SK-MEL-5 (cell line): ENCODE measurements around the gene EIF3A. TPM values are rescaled to one million over a fixed set of nuclear protein-coding genes. Genes with fewer than 3 reads are reported as not detected.
"Not testable (repeated sequence)": the region's sequence is repeated elsewhere in the genome, so short reads cannot be mapped to it uniquely, and the experiment has no call there.

Source experiments
- DNase-seq: peaks from one replicate; pipeline ENCODE4 v3.0.0-alpha.2; 2016; ENCODE audit warnings: low read depth, low spot score
- in situ Hi-C: cut with HindIII; loops from 2 replicates; pipeline ENCODE4 v1.10.0; 2016; ENCODE audit warnings: low sequenced_read_pairs, high pct_unique_total_duplicates, low pct_unique_long_range_greater_than_20kb
- polyA plus RNA-seq, 2 experiments: library from polyadenylated mRNA; depleted of rRNA; stranded (reverse); fragments of >200 nt; gene quantifications; 2 replicates each; pipeline ENCODE4 v1.2.3, GENCODE V29; 2015
- total RNA-seq: library from RNA; depleted of rRNA; stranded (reverse); fragments of >200 nt; shearing (Covaris generic); gene quantifications from 2 replicates; pipeline ENCODE4 v1.2.3, GENCODE V29; 2014; rRNA removed

The EIF3A gene, protein sequence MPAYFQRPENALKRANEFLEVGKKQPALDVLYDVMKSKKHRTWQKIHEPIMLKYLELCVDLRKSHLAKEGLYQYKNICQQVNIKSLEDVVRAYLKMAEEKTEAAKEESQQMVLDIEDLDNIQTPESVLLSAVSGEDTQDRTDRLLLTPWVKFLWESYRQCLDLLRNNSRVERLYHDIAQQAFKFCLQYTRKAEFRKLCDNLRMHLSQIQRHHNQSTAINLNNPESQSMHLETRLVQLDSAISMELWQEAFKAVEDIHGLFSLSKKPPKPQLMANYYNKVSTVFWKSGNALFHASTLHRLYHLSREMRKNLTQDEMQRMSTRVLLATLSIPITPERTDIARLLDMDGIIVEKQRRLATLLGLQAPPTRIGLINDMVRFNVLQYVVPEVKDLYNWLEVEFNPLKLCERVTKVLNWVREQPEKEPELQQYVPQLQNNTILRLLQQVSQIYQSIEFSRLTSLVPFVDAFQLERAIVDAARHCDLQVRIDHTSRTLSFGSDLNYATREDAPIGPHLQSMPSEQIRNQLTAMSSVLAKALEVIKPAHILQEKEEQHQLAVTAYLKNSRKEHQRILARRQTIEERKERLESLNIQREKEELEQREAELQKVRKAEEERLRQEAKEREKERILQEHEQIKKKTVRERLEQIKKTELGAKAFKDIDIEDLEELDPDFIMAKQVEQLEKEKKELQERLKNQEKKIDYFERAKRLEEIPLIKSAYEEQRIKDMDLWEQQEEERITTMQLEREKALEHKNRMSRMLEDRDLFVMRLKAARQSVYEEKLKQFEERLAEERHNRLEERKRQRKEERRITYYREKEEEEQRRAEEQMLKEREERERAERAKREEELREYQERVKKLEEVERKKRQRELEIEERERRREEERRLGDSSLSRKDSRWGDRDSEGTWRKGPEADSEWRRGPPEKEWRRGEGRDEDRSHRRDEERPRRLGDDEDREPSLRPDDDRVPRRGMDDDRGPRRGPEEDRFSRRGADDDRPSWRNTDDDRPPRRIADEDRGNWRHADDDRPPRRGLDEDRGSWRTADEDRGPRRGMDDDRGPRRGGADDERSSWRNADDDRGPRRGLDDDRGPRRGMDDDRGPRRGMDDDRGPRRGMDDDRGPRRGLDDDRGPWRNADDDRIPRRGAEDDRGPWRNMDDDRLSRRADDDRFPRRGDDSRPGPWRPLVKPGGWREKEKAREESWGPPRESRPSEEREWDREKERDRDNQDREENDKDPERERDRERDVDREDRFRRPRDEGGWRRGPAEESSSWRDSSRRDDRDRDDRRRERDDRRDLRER (N-terminal part only)
- total RNA-seq, result 112 and 130 TPM in 2 replicates
- 43.7 and 68.7 TPM in 2 replicates for polyA plus RNA-seq (2015; cell fraction: cytosol; rRNA removed)
- 42.5 and 51.6 TPM in 2 replicates for polyA plus RNA-seq (2015; cell fraction: nucleus; rRNA removed)

- in situ Hi-C loops, result no loop called here
- DNase-seq, result peak; percentile 82
Observed at GRCh38 chr10:119080521-119081259, at the start of gene EIF3A. Gene EIF3A (minus strand): TSS chr10:119080817. CDS start chr10:119080676, 141 bp downstream.

DNA sequence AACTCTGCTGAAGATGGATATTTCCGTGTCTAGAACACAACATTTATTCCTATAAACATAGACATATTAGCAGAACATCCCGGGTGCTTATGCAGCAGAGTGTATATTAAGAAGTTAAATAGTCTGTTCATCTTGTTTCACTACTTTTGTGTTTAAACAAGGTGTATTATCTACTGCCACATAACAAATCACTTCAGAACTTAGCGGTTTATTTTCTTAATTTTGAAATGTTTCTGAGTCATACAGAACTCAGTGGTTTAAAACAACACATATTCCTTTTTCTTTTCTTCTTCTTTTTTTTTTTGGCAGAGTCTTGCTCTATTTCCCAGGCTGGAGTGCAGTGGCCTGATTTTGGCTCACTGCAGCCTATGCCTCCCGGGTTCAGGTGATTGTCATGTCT, 49.1 kb upstream of the EIF3A start:
- DNase-seq, result no peak
- in situ Hi-C loops, result no loop called here

- in situ Hi-C loops, result no loop called here
- no peak for DNase-seq
Observed at GRCh38 chr10:119125942-119126341, 45.3 kb upstream of the EIF3A start.

DNA sequence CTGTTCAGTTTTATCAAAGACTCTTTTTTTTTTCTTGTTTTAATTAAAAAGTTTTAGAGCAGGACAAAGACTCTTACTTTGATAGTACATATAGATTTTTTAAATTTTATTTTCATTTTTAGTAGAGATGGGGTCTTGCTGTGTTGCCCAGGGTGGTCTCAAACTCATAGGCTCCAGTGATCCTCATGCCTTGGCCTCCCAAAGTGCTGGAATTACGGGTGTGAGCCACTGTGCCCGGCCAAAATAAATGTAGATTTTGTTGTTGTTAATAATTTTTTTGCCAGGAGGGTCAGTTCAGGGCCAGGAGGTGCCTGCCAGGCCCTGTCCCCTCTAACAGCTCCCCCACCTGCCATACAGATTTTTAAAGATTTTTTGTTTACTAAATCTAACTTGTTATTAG, 40.3 kb upstream of the EIF3A start:
- no peak for DNase-seq
- in situ Hi-C loops, result no loop called here

DNA sequence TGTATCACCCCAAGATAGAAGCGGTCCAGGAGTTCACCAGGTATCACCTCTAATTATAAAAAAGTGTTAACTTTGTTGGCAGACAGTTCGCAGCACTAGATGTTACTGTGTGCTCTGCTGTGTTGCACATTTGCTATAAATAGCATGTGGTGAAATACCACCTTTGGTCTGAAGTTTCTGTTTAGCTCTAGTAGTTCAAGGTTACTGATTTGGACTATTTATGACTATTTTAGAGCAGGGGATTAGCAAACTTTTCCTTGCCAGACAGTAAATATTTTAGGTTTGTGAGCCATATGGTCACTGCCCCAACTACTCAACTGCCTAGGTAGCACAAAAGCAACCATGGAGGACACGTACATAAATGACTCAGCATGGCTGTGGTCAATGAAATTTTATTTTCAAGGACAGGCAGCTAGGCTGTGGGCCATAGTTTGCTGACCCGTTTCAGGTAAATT, 39.8 kb upstream of the EIF3A start:
- in situ Hi-C loops, result no loop called here
- no peak for DNase-seq

DNA sequence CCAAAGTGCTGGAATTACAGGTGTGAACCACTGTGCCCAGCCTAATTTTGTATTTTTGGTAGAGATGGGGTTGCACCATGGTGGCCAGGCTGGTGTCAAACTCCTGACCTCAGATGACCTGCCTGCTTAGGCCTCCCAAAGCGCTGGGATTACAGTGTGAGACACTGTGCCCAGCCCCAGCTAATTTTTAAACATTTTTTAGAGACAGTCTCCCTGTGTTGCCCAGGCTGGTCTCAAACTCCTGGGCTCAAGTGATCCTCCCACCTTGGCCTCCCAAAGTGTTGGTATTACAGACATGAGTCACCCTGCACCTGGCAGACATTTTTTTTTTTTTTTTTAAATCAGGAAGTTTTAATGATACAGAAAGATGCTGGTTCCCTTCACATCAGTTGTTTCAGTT, 38.8 kb upstream of the EIF3A start:
- DNase-seq, result no peak
- in situ Hi-C loops, result no loop called here

DNA sequence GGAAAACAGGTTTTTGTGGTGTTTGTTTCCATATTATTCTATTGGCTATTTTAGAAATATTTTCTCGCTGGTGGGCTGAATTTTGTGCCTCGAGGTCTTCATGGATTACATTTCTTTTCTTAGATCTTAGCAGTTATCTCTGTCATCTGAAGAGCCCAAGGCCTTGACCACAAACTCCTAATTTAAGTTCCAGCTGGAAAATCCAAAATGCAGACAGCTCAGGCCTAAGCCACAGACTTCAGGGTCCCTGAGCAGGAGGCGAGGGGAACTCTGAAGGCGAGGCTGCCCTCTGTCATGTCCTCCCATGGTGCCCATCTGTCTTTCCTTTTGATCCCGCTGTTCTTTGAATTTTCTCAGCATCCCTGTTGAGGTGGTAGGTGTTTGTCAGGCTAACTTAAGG, 37.6 kb upstream of the EIF3A start:
- no peak for DNase-seq
- in situ Hi-C loops, result no loop called here

DNA sequence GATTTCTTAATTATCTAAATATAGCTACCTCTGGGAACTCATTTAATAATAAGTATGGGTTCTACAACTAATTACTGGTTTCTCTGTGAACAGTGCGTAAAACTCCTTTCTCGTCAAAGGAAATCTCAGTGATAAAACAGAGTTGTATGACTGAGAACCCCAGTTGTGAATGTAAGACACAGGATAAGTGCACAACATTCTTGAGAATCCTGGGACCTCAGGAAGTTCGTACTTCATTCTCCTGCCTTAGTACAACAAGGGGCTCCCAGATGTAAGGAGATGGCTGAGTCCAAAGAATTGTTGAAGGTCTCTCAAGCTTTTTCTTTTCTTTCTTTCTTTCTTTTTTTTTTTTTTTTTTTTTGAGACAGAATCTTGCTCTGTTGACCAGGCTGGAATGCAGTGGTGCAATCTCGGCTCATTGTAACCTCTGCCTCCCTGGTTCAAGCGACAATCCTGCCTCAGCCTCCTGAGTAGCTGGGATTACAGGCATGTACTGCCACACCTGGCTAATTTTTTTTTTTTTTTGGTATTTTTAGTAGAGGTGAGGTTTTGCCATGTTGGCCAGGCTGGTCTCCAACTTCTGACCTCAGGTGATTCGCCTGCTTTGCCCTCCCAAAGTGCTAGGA, 35.8 kb upstream of the EIF3A start:
- no peak for DNase-seq
- in situ Hi-C loops, result no loop called here

DNA sequence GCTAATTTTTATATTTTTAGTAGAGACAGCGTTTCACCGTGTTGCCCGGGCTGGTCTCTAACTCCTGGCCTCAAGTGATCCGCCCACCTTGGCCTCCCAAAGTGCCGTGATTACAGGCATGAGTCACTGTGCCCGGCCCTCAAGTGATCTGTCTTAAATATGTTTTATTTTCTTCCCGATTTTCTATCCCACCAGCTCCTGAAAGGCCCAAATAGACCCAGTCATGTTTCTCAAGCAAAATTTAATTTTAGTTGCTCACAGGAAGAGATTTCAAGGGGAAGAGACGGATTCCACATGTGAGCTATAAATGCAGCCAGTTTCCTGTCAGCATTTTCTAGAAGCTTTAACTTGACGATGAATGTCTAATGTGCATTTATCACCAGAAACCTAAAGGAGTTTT, 35.3 kb upstream of the EIF3A start:
- no peak for DNase-seq
- in situ Hi-C loops, result no loop called here

DNA sequence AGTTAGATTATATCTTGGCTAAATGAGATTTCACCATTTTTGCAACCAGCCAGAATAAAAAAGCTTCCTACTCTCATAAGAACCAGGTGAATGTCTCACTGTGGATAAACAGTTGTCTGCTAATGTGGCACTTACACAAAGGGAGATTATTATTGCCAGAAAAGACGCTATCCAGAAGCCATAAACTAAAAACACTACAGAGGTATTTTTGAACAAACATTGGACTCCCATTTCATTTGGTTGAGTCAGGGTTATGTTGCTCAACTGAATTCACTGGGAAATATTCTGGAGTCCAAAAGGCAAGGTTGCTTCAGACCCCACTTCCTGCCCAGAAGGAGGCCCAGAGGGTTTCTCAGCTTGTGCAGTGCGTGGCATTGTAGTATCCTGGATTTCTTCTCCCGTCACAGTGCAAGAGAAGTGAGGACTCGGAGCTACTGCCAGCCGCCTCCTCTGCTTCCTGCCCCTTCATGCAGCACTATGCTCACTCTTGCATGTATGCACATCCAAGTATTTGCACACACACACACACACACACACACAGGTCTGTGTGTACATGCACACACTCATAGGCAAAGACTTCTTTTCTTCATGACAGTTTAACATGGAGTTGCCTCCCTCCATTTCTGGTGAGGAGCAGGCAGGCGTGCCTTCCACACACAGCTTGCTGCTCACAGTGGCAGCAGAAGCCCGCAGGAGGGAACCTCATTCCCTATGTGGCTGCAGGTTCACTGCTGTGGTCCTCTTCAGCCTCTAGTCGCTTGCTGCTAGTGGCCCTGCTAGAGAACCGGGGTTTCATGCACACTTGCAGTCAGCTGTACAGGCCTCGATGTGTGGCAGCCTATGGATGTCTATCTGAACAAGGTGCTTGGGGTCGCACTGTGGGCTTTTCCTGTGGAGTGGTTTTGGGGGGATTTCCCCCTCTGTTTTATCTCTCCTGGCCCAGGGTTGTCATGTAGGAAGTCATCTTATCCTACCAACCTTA, 33.4 kb upstream of the EIF3A start:
- no peak for DNase-seq
- in situ Hi-C loops, result no loop called here

- no peak for DNase-seq
- in situ Hi-C loops, result no loop called here
Observed at GRCh38 chr10:119112056-119112455, 31.4 kb upstream of the EIF3A start.

- in situ Hi-C loops, DNase-seq: not testable (repeated sequence)
Observed at GRCh38 chr10:119107771-119108170, 27.2 kb upstream of the EIF3A start.

- in situ Hi-C loops, DNase-seq: not testable (repeated sequence)
Observed at GRCh38 chr10:119107106-119107505, 26.5 kb upstream of the EIF3A start.

DNA sequence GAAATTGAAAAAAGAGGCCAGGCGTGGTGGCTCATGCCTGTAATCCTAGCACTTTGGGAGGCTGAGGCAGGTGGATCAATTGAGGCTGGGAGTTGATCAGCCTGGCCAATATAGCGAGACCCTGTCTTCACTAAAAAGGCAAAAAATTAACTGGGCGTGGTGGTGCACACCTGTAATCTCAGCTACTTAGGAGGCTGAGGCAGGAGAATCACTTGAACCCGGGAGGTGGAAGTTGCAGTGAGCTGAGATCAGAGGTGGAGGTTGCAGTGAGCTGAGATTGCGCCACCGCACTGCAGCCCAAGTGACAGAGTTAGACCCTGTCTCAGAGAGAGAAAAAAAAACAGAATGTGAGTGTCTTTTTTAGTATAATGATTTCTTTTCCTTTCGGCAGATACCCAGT, 25.3 kb upstream of the EIF3A start:
- DNase-seq, in situ Hi-C loops: not testable (repeated sequence)

- in situ Hi-C loops, result no loop called here
Observed at GRCh38 chr10:119105155-119105554, 24.5 kb upstream of the EIF3A start.

DNA sequence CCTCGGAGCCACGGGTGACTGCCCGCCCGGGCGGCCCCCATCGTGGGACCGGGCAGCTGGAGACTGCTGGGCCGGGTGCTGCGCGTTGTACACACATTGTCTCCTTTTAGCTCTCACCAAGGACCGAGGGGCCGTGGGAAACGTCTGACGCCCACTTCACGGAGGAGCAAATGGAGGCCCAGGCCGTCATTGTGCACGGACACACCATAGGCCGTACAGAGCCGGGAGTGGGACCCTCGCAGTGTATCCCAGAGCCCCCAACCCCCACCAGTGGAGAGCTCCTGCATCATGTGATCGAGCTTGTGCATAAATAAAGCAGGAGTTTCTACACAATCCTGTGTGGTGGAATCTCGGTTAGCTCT, 24.0 kb upstream of the EIF3A start:
- in situ Hi-C loops, result no loop called here
- peak; percentile 25 for DNase-seq

More at GRCh38 chr10:119105155-119105554, 24.5 kb upstream of the EIF3A start:
- no peak for DNase-seq
